Measurements from ENCODE around the gene IZUMO1. TPM values are rescaled to one million over a fixed set of nuclear protein-coding genes. Genes with fewer than 3 reads are reported as not detected.

IZUMO1 gene
- total and polyA plus RNA-seq, 2 of the 13 experiments (the other 11 are each of a cell fraction or from before 2014, with no cell fraction given) = 0.07 to 0.22 TPM

DNA sequence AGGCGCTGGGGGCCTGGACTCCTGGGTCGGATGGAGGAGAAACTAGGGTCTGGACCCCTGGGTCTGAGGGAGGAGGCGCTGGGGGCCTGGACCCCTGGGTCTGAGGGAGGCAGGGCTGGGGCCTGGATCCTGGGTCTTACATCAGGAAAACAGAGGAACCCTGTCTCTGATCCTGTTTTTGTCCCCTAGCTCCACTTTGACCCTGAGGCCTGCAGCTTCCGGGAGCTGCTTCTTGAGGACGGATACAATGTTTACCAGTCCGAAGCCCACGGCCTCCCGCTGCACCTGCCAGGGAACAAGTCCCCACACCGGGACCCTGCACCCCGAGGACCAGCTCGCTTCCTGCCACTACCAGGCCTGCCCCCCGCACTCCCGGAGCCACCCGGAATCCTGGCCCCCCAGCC lies 11.0 kb upstream of the IZUMO1 start (continued):
- no peak for TF ChIP-seq ZNF7 (CRISPR knock-in tag; IDR thresholded peaks at IDR 0.05)
- peak; percentile 64 for TF ChIP-seq ELF1 (CRISPR knock-in tag; IDR thresholded peaks at IDR 0.05)
- TF ChIP-seq RBM22 (optimal IDR thresholded peaks at IDR 0.05; ENCODE audit: low read length) = no peak
- no peak for TF ChIP-seq EEA1 (CRISPR knock-in tag; IDR thresholded peaks at IDR 0.05; ENCODE audit: borderline replicate concordance)
- 0 out of 2 replicates have a peak, but pooled peaks have one; percentile 46 for TF ChIP-seq NCOA2 (CRISPR knock-in tag; IDR thresholded peaks at IDR 0.05)
- peak; percentile 84 for TF ChIP-seq ELF3 (CRISPR knock-in tag; IDR thresholded peaks at IDR 0.05)
- TF ChIP-seq HNF4G (IDR thresholded peaks at IDR 0.05; ENCODE audit: borderline replicate concordance, low read depth, low read length) = peak; percentile 24; the same call in 1 of the 2 replicates
- 0 out of 2 replicates have a peak, but pooled peaks have one; percentile 21 for TF ChIP-seq HNF4G (CRISPR knock-in tag; IDR thresholded peaks at IDR 0.05; ENCODE audit: borderline replicate concordance, low read depth)
- peak; percentile 99 for TF ChIP-seq ZSCAN22 (CRISPR knock-in tag; IDR thresholded peaks at IDR 0.05)
- TF ChIP-seq, protein P1, sequence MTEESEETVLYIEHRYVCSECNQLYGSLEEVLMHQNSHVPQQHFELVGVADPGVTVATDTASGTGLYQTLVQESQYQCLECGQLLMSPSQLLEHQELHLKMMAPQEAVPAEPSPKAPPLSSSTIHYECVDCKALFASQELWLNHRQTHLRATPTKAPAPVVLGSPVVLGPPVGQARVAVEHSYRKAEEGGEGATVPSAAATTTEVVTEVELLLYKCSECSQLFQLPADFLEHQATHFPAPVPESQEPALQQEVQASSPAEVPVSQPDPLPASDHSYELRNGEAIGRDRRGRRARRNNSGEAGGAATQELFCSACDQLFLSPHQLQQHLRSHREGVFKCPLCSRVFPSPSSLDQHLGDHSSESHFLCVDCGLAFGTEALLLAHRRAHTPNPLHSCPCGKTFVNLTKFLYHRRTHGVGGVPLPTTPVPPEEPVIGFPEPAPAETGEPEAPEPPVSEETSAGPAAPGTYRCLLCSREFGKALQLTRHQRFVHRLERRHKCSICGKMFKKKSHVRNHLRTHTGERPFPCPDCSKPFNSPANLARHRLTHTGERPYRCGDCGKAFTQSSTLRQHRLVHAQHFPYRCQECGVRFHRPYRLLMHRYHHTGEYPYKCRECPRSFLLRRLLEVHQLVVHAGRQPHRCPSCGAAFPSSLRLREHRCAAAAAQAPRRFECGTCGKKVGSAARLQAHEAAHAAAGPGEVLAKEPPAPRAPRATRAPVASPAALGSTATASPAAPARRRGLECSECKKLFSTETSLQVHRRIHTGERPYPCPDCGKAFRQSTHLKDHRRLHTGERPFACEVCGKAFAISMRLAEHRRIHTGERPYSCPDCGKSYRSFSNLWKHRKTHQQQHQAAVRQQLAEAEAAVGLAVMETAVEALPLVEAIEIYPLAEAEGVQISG (CRISPR knock-in tag; IDR thresholded peaks at IDR 0.05) = 0 out of 2 replicates have a peak, but pooled peaks have one; percentile 29
- TF ChIP-seq NR2F6 (IDR thresholded peaks at IDR 0.05) = peak; percentile 63; the same call in 1 of the 2 replicates
- TF ChIP-seq NR2F6 (CRISPR knock-in tag; IDR thresholded peaks at IDR 0.05) = peak; percentile 81
- TF ChIP-seq, protein P2, sequence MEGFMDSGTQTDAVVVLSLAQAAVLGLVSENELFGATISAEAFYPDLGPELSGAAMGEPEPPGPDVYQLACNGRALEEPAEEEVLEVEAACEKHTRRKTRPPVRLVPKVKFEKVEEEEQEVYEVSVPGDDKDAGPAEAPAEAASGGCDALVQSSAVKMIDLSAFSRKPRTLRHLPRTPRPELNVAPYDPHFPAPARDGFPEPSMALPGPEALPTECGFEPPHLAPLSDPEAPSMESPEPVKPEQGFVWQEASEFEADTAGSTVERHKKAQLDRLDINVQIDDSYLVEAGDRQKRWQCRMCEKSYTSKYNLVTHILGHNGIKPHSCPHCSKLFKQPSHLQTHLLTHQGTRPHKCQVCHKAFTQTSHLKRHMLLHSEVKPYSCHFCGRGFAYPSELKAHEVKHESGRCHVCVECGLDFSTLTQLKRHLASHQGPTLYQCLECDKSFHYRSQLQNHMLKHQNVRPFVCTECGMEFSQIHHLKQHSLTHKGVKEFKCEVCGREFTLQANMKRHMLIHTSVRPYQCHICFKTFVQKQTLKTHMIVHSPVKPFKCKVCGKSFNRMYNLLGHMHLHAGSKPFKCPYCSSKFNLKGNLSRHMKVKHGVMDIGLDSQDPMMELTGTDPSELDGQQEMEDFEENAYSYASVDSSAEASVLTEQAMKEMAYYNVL (CRISPR knock-in tag; IDR thresholded peaks at IDR 0.05; ENCODE audit: borderline replicate concordance) = 0 out of 2 replicates have a peak, but pooled peaks have one; percentile 22
- TF ChIP-seq TP53 (CRISPR knock-in tag; conservative IDR thresholded peaks at IDR 0.05) = 0 out of 2 replicates have a peak, but pooled peaks have one; percentile 20
- peak; percentile 24; the same call in 1 of the 2 replicates for TF ChIP-seq CCDC6 (CRISPR knock-in tag; IDR thresholded peaks at IDR 0.05)
- no peak for TF ChIP-seq SIX1 (CRISPR knock-in tag; IDR thresholded peaks at IDR 0.05; ENCODE audit: borderline replicate concordance)
- 0 out of 2 replicates have a peak, but pooled peaks have one; percentile 22 for TF ChIP-seq MEIS2 (CRISPR knock-in tag; IDR thresholded peaks at IDR 0.05)
- TF ChIP-seq ETV5 (CRISPR knock-in tag; IDR thresholded peaks at IDR 0.05; ENCODE audit: borderline replicate concordance) = peak; percentile 88
- TF ChIP-seq GATAD2A (CRISPR knock-in tag; IDR thresholded peaks at IDR 0.05) = peak; percentile 80
- no peak for TF ChIP-seq TCF12 (IDR thresholded peaks at IDR 0.05)
- 0 out of 2 replicates have a peak, but pooled peaks have one; percentile 53 for TF ChIP-seq TCF12 (CRISPR knock-in tag; IDR thresholded peaks at IDR 0.05)
- TF ChIP-seq, protein P3, sequence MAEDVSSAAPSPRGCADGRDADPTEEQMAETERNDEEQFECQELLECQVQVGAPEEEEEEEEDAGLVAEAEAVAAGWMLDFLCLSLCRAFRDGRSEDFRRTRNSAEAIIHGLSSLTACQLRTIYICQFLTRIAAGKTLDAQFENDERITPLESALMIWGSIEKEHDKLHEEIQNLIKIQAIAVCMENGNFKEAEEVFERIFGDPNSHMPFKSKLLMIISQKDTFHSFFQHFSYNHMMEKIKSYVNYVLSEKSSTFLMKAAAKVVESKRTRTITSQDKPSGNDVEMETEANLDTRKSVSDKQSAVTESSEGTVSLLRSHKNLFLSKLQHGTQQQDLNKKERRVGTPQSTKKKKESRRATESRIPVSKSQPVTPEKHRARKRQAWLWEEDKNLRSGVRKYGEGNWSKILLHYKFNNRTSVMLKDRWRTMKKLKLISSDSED (CRISPR knock-in tag; IDR thresholded peaks at IDR 0.05) = no peak
- TF ChIP-seq, protein P4, sequence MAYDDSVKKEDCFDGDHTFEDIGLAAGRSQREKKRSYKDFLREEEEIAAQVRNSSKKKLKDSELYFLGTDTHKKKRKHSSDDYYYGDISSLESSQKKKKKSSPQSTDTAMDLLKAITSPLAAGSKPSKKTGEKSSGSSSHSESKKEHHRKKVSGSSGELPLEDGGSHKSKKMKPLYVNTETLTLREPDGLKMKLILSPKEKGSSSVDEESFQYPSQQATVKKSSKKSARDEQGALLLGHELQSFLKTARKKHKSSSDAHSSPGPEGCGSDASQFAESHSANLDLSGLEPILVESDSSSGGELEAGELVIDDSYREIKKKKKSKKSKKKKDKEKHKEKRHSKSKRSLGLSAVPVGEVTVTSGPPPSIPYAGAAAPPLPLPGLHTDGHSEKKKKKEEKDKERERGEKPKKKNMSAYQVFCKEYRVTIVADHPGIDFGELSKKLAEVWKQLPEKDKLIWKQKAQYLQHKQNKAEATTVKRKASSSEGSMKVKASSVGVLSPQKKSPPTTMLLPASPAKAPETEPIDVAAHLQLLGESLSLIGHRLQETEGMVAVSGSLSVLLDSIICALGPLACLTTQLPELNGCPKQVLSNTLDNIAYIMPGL (CRISPR knock-in tag; IDR thresholded peaks at IDR 0.05; ENCODE audit: borderline replicate concordance in 1 of 2, low read depth in 1 of 2) = 0 out of 4 replicates have a peak, but pooled peaks of 1 of the 2 experiments have one; percentile 25

Data from HepG2 (cell line).